ENCODE results near the gene ZDHHC13.

The ZDHHC13 gene

DNA sequence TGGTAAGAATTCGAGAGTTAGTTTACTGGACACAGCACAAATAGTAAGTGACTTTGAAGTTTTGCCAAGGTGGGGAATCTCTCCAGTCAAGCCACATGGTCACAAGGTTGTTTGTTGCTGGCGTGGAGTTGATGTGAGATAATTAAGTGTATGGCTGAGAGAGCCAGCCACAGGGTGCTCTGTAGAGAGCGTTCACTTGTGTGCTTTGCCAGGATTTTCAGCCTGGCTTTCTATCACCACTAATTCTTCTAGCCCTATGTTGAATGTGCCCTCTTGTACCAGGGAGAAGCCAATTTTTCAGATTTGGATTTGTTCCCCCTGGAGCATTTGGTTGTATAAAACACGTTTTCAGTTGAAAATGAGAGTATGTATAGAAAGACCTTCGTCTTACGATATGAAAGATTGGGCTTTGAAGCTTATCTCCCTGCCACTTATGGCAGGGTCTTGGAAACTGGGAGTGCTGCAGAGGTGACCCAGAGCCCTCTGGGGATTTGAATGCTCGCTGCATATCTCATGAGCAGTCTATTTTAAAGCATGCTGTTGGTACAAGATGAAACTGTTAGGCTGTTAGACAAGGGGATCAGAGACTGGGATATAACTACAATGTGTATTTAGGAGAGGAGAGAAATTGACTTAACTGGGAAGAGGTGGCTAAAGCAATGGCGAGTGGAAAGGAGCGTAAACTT lies 56.2 kb downstream of the ZDHHC13 start:
- DNase-seq: no peak

DNA sequence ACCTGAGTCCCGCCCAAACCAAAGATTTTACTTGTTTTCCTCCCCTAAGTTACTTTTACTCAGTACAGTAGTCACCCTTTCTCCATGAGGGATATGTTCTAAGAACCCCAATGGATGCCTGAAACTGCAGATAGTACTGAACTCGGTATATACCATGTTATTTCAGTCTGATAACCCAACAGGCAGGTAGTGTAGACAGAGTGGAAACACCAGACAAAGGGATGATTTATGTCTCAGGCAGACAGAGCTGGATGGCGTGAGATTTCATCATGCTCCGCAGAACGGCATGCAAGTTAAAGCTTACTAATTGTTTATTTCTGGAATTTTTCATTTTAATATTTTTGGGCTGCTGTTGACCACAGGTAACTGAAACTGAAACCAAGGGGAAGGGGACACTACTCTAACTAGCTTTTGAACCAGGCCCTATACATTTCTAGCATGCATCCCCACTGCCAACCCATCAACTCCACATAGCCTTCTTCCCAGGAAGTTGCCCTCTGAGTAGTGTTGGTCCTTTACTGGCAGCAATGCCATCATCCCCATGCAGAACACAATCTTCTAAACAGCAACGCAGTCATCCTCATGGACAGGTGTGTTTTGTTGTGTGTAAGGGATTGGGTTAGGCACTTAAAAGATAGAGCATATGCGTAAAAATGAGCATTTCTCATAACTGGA lies 57.1 kb downstream of the ZDHHC13 start:
- no peak for DNase-seq

DNA sequence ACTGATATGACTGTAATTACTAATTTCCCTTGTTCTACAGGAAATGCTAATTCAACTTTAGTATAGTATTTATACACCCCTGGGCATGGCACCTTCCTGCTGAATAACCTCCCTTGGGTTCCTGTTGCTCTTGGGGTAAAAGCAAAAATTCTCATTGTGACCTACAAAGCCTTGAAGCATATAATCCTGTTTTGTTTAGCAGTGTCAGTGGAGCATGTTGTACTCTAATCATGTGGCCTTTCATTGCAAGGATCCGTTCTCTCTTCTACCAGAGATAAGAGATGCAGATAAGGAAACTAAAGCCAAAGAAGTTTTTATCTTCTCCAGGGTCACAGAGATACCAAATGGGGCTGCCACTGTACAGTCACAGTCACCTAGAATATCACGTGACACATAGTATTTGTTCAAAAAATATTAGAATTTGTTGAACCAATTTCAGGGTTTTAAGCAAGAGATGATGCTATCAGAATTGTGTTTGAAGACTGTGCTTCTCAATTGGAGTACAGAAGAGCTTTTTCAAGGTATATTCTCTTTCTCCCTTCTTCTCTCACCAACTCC lies 59.7 kb downstream of the ZDHHC13 start:
- no peak for DNase-seq

DNA sequence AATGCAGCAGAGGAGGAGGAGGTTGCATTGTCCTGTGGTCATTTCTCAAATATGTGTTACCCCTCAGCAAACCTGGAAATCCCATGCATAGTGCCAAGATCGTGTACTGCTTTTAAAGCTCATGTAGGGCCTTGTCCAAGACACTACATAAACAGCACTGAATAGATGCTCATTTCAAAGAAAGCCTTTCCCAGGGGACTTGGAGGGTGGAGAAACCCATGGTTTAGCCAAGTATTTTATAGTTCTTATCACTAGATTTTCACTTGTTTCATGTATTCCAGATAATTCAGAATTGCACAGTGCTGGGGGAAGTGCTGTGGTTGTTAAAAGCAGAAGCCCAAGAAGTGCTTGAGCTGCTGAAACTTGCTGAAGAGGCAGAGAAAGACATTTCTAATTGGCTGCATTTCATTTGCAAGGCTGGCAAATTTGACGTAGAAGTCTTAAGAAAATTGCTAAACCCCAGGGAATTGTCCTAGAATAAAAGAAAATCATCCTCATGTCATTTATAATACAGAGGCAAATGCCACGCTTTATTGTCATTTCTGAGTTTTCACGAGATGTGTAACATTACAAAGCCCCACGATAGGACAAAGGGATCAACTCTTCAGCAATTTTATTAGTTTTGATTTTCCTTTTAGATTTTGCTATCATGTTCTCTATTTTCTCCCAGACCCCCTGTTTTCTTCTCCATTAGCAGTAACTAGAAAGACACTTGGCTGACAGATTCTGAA lies 64.7 kb downstream of the ZDHHC13 start:
- DNase-seq: no peak

DNA sequence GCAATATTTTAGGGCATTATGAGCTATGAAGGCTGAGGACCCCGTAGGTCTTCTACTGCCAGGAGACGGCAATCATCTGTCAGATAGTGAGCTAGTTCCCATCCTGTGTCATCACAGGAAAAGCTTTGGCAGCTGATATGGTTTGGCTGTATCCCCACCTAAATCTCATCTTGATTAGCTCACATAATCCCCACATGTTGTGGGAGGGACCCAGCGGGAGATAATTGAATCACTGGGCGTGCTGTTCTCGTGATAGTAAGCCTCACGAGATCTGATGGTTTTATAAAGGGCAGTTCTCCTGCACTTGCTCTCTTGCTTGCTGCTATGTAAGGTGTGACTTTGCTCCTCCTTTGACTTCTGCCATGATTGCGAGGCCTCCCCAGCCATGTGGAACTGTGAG lies 66.7 kb downstream of the ZDHHC13 start:
- DNase-seq: no peak

GRCh38 chr11:19185036-19185435 lies 68.1 kb downstream of the ZDHHC13 start:
- no peak for DNase-seq

- no peak for DNase-seq
Observed at GRCh38 chr11:19185516-19186052, 68.6 kb downstream of the ZDHHC13 start.

- no peak for DNase-seq
Observed at GRCh38 chr11:19187114-19187832, 70.3 kb downstream of the ZDHHC13 start.

GRCh38 chr11:19187833-19188258 lies 70.9 kb downstream of the ZDHHC13 start:
- no peak for DNase-seq

- DNase-seq: no peak
Observed at GRCh38 chr11:19191530-19192169, 74.7 kb downstream of the ZDHHC13 start.

DNA sequence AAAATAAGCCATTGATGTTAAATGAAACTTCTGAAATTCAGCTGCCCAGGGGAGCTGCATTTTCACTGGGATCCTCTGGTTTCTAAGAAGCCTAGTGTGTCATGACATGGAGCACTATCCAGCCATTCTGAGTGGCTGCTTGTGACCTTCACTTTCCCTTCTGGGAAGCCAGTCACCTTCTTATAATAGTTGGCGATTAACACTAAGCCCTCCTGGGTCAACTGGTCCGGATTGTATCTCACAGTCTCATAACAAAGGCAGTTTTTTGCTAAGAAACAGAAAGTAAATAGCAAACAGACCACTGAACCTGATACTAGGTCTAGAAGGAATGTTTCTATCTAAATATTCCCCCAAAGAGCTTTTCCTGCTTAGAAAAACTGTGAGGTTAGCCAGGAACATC lies 76.9 kb downstream of the ZDHHC13 start:
- no peak for DNase-seq

- DNase-seq: no peak
Observed at GRCh38 chr11:19194620-19195308, 77.8 kb downstream of the ZDHHC13 start.

- DNase-seq: no peak
Observed at GRCh38 chr11:19196432-19196831, 79.5 kb downstream of the ZDHHC13 start.

GRCh38 chr11:19199048-19199447 lies 82.1 kb downstream of the ZDHHC13 start:
- no peak for DNase-seq

DNA sequence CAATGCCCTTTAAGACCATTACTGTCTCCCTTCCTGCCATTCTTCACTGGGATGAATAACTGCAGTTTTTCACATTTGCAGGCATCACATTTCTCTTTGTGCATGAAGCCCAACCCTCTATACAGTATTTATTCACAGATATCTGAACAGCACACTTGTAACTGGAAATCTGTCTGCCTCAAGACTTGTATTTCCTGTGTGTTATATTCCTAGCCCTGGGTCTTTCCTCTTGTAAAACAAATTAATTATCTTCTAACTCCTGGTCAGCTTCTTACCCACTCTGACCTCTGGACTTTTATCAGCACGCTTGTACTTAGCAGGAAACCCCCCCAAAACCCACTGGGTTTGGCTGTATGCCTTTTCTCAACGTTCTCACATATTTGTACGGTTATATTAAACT lies 82.8 kb downstream of the ZDHHC13 start:
- no peak for DNase-seq

DNA sequence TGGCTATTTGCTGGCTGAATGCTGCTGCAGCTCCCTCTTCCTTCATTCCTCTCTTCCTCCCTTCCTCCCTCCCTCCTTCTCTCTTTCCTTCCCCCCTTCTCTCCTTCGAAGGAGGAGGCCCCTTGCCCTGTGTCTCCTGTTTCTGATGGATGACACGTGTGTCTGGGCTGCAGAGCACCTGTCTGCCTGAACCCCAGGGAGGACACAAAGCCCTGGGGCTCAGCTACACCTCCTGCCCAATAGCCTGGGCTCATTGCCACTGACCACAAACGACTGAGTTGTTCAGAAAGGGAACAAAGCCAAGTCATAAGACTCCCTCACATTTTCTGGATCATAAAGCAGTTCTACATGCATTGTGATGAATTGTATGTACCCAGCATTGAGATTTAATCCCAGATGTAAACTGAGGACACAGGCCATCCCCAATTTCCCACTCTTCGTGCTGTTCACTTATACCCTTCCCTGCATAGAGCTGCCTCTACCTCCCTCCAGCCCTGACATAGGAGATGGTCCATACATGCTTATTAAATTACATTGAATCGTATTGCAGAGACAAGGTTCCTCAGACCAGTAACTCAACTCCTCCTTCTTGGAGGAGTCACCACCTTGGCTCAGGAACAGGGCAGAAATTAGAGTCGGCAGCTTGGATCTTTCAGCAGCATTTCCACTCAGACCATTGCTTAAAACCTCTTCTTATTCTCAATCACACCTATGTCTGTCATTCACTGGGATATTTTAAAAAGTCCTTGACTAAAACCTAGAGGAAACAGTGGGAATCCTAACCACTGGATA lies 83.6 kb downstream of the ZDHHC13 start:
- DNase-seq: no peak

DNA sequence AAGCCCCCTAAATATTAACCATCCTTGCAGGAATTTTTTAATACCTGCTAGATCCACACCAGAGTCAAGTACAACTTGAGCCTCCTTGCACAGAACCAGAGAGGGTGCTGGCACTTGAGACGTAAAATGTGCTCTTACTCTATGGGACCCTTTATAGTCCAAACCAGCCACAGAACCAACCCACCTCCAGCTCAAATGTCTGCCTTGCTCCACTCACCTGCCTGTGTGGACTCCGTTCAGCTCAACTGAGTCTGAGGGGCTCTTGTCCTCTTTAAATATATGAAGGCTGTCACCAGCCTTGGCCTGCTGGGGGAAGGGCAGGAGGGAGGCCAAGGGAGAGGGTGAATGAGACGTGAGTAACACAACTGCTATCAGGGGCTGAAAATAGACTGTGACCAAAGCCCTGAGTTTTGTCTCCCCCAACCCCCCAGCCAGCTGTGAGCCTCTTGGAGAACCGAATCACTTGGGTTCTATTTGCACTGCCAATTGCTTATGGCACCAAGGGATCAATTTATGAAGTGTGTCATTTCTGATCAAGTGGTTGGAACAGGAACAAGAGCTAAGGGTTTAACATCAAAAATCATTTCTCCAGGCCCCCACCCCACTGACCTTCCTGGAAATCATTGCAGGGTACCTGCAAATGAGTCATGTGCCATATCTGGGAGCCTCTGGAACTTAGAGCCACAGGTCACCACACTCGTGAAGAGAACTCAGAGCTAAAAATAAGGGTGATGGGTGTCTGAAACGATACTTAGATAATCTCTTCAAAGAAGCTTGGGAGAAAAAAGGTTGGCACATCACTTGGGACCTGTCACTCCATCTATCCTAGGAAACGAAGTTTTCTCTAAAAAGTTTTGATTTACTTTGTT lies 85.0 kb downstream of the ZDHHC13 start, which contains the start of gene CSRP3:
Gene CSRP3, minus strand, starts transcription at position 247 of the 869 bp plus-strand sequence. CDS start 9,535 bp downstream, outside the sequence.
- no peak for DNase-seq

GRCh38 chr11:19204836-19205235 lies 87.9 kb downstream of the ZDHHC13 start:
- DNase-seq: no peak

DNA sequence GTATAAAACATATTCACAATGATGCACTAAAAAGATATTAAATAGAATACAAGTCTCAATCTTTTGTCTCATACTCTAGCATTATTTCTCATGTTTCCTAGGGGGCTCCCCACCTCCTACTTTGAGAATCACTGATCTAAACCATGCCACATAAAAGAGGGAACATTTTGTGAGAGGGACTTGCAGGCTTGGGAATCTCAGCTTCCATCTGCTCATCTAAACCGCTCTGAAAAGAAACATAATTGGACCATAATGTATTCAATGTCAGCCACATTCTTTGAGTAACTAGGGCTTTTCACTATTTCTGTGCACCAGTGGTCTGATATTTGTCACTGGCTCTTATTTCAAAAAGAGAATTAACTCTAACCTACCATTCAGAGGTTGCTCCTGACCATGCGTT lies 91.2 kb downstream of the ZDHHC13 start:
- DNase-seq: no peak

Data from T-helper 2 cell (primary cell).